Testis (tissue), 3 donors: ENCODE results near the gene MAB21L4. TPM values are rescaled to one million over a fixed set of nuclear protein-coding genes. Genes with fewer than 3 reads are reported as not detected.

Experiments
- DNase-seq: peaks from one replicate; pipeline ENCODE4 v3.0.0-alpha.2; 2019
- H3K27ac ChIP-seq, 2 donors: fragments of 200-600 bp; sonication (generic); one replicate each; pipeline ENCODE4 v1.5.1; 2019
- H3K27me3 ChIP-seq: fragments of 200-600 bp; sonication (generic); one replicate; pipeline ENCODE4 v1.5.1; 2019
- H3K36me3 ChIP-seq: fragments of 200-600 bp; sonication (generic); one replicate; pipeline ENCODE4 v1.5.1; 2017; ENCODE audit warnings: low read depth; ENCODE audit errors: missing control alignments
- H3K4me1 ChIP-seq: fragments of 200-600 bp; sonication (generic); one replicate; pipeline ENCODE4 v1.5.1; 2019
- H3K4me3 ChIP-seq, 2 donors: fragments of 200-600 bp; sonication (generic); one replicate each; pipeline ENCODE4 v1.5.1; 2017 to 2019
- H3K9me3 ChIP-seq: fragments of 200-600 bp; sonication (generic); one replicate; pipeline ENCODE4 v1.5.1; 2017
- POLR2A ChIP-seq: fragments of 450-650 bp; IDR thresholded peaks from one replicate; pipeline ENCODE4 v1.6.1; 2017; ENCODE audit warnings: antibody characterized with exemption, mild to moderate bottlenecking, moderate library complexity
- WGBS, 2 donors: methylation state at CpG; one replicate each; pipeline ENCODE4 v1.1.5; 2018; 5-methylcytosine and 5-hydroxymethylcytosine counted together
- intact Hi-C: fragments of 100-400 bp; cut with DNase I; formaldehyde crosslinking; loops from one replicate; pipeline ENCODE4 v1.15.1; 2023; ENCODE audit warnings: low total_unique reads
- polyA plus RNA-seq: library from polyadenylated mRNA; stranded (reverse); fragments of 350-450 nt; fragmentation: Illumina TruSeq; extraction: RNeasy Lipid Tissue Mini Kit (QIAGEN cat#74804); gene quantifications from one replicate; pipeline ENCODE4 v1.2.3, GENCODE V29; 2014; ENCODE audit warnings: low read depth, low replicate concordance; ENCODE audit not compliant: insufficient read depth
- total RNA-seq, 2 donors: library from RNA; depleted of rRNA; stranded (reverse); fragments of >200 nt; gene quantifications; one replicate each; pipeline ENCODE4 v1.2.3, GENCODE V29; 2016
- TF ChIP-seq, protein P1 (sequence below), 3 experiments: fragments of 450-650 bp in 2 of 3; fragments of 200-600 bp in 1 of 3; sonication (generic) in 1 of 3; IDR thresholded peaks; one replicate each; pipeline ENCODE4 v1.5.1; 2016 to 2019; ENCODE audit warnings: antibody characterized with exemption in 3 of 3, mild to moderate bottlenecking in 2 of 3, moderate library complexity in 1 of 3

MAB21L4 gene
- total and polyA plus RNA-seq, 3 donors from 2014 or later, result 1.1 TPM; not detected in 2

DNA sequence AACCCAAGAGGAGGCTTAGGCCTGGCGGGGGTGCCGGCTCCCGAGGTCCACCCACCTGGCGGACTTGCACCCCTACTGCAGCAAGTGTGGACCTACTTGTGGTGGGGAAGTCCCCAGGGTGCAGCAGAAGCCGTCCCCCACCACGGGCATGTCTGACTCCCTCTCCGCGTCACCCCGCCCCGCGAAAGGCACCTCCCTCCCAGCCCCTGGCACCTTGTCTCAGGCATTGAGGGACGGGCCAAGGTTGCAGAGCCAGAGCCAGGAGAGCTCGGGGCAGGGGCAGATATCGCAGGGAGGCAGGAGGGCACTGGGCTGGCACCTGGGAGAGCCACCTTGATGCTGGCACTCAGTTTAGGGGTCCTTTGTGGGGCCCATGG is 29.2 kb upstream of the MAB21L4 start:
- H3K4me1 ChIP-seq, result no peaks in the 10 kb centered on the region
- WGBS, 2 donors, result 93 to 97% methylated on average over 7 to 14 of the region's 14 CpGs
- peak; percentile 10 for DNase-seq

DNA sequence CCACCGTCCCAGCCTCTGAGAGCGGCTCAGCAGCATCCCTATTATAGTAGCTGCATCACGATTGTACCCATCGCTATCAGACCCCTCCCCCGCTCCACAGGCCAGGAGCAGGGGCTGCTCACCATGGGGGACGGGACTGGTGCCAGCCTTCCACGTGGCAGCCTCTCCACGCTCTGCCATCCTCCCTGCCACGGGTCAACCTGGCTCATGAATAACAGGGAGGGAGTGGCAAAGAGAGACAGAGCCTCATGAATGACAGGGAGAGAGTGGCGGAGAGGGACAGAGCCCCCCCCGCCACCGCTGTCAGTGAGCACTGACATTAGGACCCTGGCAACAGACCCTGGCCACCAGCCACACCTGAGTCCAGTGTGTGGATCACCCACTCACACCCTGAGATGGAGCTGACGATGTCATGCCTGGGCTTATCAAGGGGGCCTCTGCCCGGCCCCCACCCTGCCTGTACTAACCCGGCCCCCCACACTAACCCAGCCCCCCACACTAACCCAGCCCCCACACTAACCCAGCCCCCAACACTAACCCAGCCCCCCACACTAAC is 27.1 kb upstream of the MAB21L4 start:
- 56 to 63% methylated on average over 9 to 14 of the region's 15 CpGs for WGBS, 2 donors
- intact Hi-C loops, result no loop called here
- peak; percentile 12 for DNase-seq

More for the DNA sequence above, 29.2 kb upstream of the MAB21L4 start:
- H3K4me3 ChIP-seq, result no peak overlapping the region
- TF ChIP-seq POLR2A, result no peak
- TF ChIP-seq, protein P1, sequence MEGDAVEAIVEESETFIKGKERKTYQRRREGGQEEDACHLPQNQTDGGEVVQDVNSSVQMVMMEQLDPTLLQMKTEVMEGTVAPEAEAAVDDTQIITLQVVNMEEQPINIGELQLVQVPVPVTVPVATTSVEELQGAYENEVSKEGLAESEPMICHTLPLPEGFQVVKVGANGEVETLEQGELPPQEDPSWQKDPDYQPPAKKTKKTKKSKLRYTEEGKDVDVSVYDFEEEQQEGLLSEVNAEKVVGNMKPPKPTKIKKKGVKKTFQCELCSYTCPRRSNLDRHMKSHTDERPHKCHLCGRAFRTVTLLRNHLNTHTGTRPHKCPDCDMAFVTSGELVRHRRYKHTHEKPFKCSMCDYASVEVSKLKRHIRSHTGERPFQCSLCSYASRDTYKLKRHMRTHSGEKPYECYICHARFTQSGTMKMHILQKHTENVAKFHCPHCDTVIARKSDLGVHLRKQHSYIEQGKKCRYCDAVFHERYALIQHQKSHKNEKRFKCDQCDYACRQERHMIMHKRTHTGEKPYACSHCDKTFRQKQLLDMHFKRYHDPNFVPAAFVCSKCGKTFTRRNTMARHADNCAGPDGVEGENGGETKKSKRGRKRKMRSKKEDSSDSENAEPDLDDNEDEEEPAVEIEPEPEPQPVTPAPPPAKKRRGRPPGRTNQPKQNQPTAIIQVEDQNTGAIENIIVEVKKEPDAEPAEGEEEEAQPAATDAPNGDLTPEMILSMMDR (IDR thresholded peaks at IDR 0.05), result no peak
- no peak overlapping the region for H3K27ac ChIP-seq
- no peaks in the 10 kb centered on the region for H3K9me3 ChIP-seq
- no peaks in the 10 kb centered on the region for H3K27me3 ChIP-seq
- no peaks in the 10 kb centered on the region for H3K36me3 ChIP-seq
- intact Hi-C loops, result no loop called here

DNA sequence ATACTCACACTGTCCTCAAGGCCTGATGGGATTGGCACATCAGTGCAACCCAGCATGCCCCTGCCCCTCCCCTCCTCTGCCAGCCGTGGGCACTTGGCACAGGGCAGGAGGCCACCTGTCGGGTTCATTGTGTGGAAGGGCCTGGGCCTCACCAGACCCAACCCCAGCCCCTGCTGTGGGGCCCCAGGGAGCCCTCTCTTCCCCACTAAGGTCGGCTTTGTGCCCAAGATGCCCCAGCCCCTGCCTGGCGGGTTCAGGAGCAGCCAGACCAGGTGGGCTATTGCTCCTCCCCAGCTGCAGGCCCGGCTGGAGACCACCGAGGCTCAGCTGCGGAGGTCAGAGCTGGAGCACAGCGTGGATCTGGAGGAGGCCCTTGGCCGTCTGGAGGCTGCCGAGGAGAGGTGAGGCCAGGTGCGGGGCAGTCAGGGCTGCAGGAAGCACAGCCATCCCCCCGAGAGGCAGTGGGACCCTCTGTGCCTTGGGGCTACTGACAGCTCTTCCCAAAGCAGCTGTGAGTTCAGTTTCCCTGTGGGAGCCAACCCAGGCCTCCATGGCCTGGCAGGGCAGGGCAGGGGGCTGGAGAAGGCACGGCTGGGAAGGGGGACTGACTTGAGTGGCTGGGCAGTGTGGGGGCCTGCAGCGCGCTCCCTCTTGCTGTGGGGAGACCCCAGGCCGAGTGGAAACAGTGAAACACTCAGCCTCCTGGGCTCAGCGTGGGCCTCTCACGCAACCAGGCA is 26.5 kb upstream of the MAB21L4 start:
- H3K4me1 ChIP-seq, result no peaks in the 10 kb centered on the region
- no peaks in the 10 kb centered on the region for H3K9me3 ChIP-seq
- no peak for DNase-seq
- no peaks in the 10 kb centered on the region for H3K36me3 ChIP-seq
- intact Hi-C loops, result no loop called here
- H3K27me3 ChIP-seq, result no peaks in the 10 kb centered on the region
- no peak for TF ChIP-seq POLR2A
- TF ChIP-seq, protein P1 (IDR thresholded peaks at IDR 0.05), result no peak
- H3K27ac ChIP-seq, result no peak overlapping the region
- WGBS, 2 donors, result 88 to 100% methylated on average over 5 to 18 of the region's 18 CpGs
- no peak overlapping the region for H3K4me3 ChIP-seq

More for the DNA sequence above, 27.1 kb upstream of the MAB21L4 start:
- no peaks in the 10 kb centered on the region for H3K27me3 ChIP-seq
- no peaks in the 10 kb centered on the region for H3K4me1 ChIP-seq
- H3K9me3 ChIP-seq, result no peaks in the 10 kb centered on the region
- TF ChIP-seq, protein P1 (IDR thresholded peaks at IDR 0.05), result no peak
- TF ChIP-seq POLR2A, result no peak
- no peak overlapping the region for H3K27ac ChIP-seq
- no peaks in the 10 kb centered on the region for H3K36me3 ChIP-seq
- H3K4me3 ChIP-seq, result no peak overlapping the region

- TF ChIP-seq, protein P1 (IDR thresholded peaks at IDR 0.05), result no peak
- TF ChIP-seq POLR2A, result no peak
- 80 to 100% methylated on average over 1 of the region's 1 CpG for WGBS, 2 donors
- peak; percentile 12 for DNase-seq
- no peaks in the 10 kb centered on the region for H3K9me3 ChIP-seq
- intact Hi-C loops, result no loop called here
- H3K27ac ChIP-seq, result no peak overlapping the region
- H3K27me3 ChIP-seq, result no peaks in the 10 kb centered on the region
- peaks cover under 1% of the 10 kb centered on the region for H3K4me1 ChIP-seq
- H3K36me3 ChIP-seq, result no peaks in the 10 kb centered on the region
- no peak overlapping the region for H3K4me3 ChIP-seq
These were observed 26.0 kb upstream of the MAB21L4 start for GRCh38 chr2:240921995-240922244.
